H9 (cell line): Measurements from ENCODE around the gene ZNF14. TPM values are rescaled to one million over a fixed set of nuclear protein-coding genes. Genes with fewer than 3 reads are reported as not detected.

Experiments used
- DNase-seq: peaks from one replicate; pipeline ENCODE4 v3.0.0-alpha.2; 2017
- H2AFZ ChIP-seq: one replicate; pipeline ENCODE4 v1.6.1; 2013; ENCODE audit warnings: mild to moderate bottlenecking, low read length, control low read depth, moderate library complexity
- H2AK5ac ChIP-seq: 2 replicates; pipeline ENCODE4 v1.6.1; 2013; ENCODE audit warnings: low read length, control low read depth, mixed read lengths; ENCODE audit not compliant: insufficient read length
- H2BK120ac ChIP-seq: one replicate; pipeline ENCODE4 v1.6.1; 2013; ENCODE audit warnings: low read depth, mild to moderate bottlenecking, low read length, control low read depth, inconsistent platforms; ENCODE audit not compliant: poor library complexity, severe bottlenecking
- H2BK12ac ChIP-seq: 2 replicates; pipeline ENCODE4 v1.6.1; 2013; ENCODE audit warnings: low read length, control low read depth, mixed read lengths, low read depth; ENCODE audit not compliant: insufficient read length
- H2BK15ac ChIP-seq: 2 replicates; pipeline ENCODE4 v1.6.1; 2013; ENCODE audit warnings: low read depth, low read length, control low read depth
- H2BK20ac ChIP-seq: one replicate; pipeline ENCODE4 v1.6.1; 2013; ENCODE audit warnings: low read depth, mild to moderate bottlenecking, low read length, control low read depth, inconsistent platforms; ENCODE audit not compliant: poor library complexity, severe bottlenecking
- H2BK5ac ChIP-seq: 2 replicates; pipeline ENCODE4 v1.6.1; 2013; ENCODE audit warnings: low read length, control low read depth, mixed read lengths; ENCODE audit not compliant: insufficient read length
- H3K14ac ChIP-seq: 2 replicates; pipeline ENCODE4 v1.6.1; 2013; ENCODE audit warnings: low read length, control low read depth; ENCODE audit not compliant: insufficient read depth
- H3K18ac ChIP-seq: 2 replicates; pipeline ENCODE4 v1.6.1; 2013; ENCODE audit warnings: low read depth, mild to moderate bottlenecking, mixed read lengths, low read length, control low read depth; ENCODE audit not compliant: insufficient read length
- H3K23ac ChIP-seq: 2 replicates; pipeline ENCODE4 v1.6.1; 2013; ENCODE audit warnings: low read length, control low read depth, mixed read lengths, low read depth; ENCODE audit not compliant: insufficient read length
- H3K23me2 ChIP-seq: 2 replicates; pipeline ENCODE4 v1.6.1; 2013; ENCODE audit warnings: low read depth, mild to moderate bottlenecking, mixed read lengths, low read length, control low read depth; ENCODE audit not compliant: insufficient read length, poor library complexity, severe bottlenecking
- H3K27ac ChIP-seq: 2 replicates; pipeline ENCODE4 v1.5.1; 2013; ENCODE audit warnings: low read length, control low read depth, mixed read lengths, low read depth; ENCODE audit not compliant: insufficient read length
- H3K27me3 ChIP-seq: 2 replicates; pipeline ENCODE4 v1.6.1; 2013; ENCODE audit warnings: low read length, control low read depth, inconsistent platforms; ENCODE audit not compliant: insufficient read depth
- H3K4ac ChIP-seq: 2 replicates; pipeline ENCODE4 v1.6.1; 2013; ENCODE audit warnings: low read depth, mild to moderate bottlenecking, control low read depth, inconsistent platforms, low read length, moderate library complexity
- H3K4me1 ChIP-seq: 2 replicates; pipeline ENCODE4 v1.6.1; 2013; ENCODE audit warnings: low read length, control low read depth, inconsistent platforms; ENCODE audit not compliant: insufficient read depth
- H3K4me2 ChIP-seq: 2 replicates; pipeline ENCODE4 v1.6.1; 2013; ENCODE audit warnings: low read length, control low read depth, mixed read lengths; ENCODE audit not compliant: insufficient read length, insufficient read depth
- H3K56ac ChIP-seq: 2 replicates; pipeline ENCODE4 v1.6.1; 2013; ENCODE audit warnings: low read depth, mild to moderate bottlenecking, mixed read lengths, low read length, control low read depth; ENCODE audit not compliant: insufficient read length
- H3K79me1 ChIP-seq: 2 replicates; pipeline ENCODE4 v1.6.1; 2013; ENCODE audit warnings: low read depth, mild to moderate bottlenecking, moderate library complexity, low read length, control low read depth, inconsistent platforms; ENCODE audit not compliant: insufficient read depth, poor library complexity, severe bottlenecking
- H3K79me2 ChIP-seq: 2 replicates; pipeline ENCODE4 v1.6.1; 2013; ENCODE audit warnings: low read length, control low read depth, inconsistent platforms; ENCODE audit not compliant: insufficient read depth
- H3K9ac ChIP-seq: 2 replicates; pipeline ENCODE4 v1.6.1; 2013; ENCODE audit warnings: low read length, control low read depth, mixed read lengths; ENCODE audit not compliant: insufficient read length; ENCODE audit errors: extremely low read depth
- H3K9me3 ChIP-seq: one replicate; pipeline ENCODE4 v1.6.1; 2013; ENCODE audit warnings: low read depth, low read length, inconsistent platforms; ENCODE audit not compliant: control insufficient read depth
- H3T11ph ChIP-seq: one replicate; pipeline ENCODE4 v1.6.1; 2013; ENCODE audit warnings: mild to moderate bottlenecking, low read length, control low read depth, inconsistent platforms
- H4K20me1 ChIP-seq: one replicate; pipeline ENCODE4 v1.6.1; 2013; ENCODE audit not compliant: control insufficient read depth, insufficient read length, insufficient read depth
- H4K5ac ChIP-seq: 2 replicates; pipeline ENCODE4 v1.6.1; 2013; ENCODE audit warnings: low read depth, mild to moderate bottlenecking, mixed read lengths, low read length, control low read depth; ENCODE audit not compliant: insufficient read length
- H4K8ac ChIP-seq: replicated peaks from 2 replicates; pipeline ENCODE4 v1.6.1; 2013; ENCODE audit warnings: low read length, control low read depth, mixed read lengths, low read depth; ENCODE audit not compliant: insufficient read length
- H4K91ac ChIP-seq: 2 replicates; pipeline ENCODE4 v1.6.1; 2013; ENCODE audit warnings: low read depth, mild to moderate bottlenecking, moderate library complexity, mixed read lengths, low read length, control low read depth; ENCODE audit not compliant: insufficient read length
- H3K27ac Mint-ChIP-seq, 3 experiments: 2 replicates in 2 of 3; 3 replicates in 1 of 3; pipeline ENCODE4 v1.8.0; 2020 to 2021; ENCODE audit warnings: mixed read lengths in 3 of 3, mild to moderate bottlenecking in 1 of 3, moderate library complexity in 1 of 3
- H3K27me3 Mint-ChIP-seq: 2 replicates; pipeline ENCODE4 v1.8.0; 2021; ENCODE audit warnings: low read depth, mild to moderate bottlenecking, moderate library complexity, mixed read lengths
- H3K36me3 Mint-ChIP-seq, 3 experiments: 2 replicates in 2 of 3; 3 replicates in 1 of 3; pipeline ENCODE4 v1.8.0; 2020 to 2021; ENCODE audit warnings: low read depth in 3 of 3, mixed read lengths in 3 of 3; ENCODE audit not compliant: insufficient read depth in 1 of 3
- H3K4me1 Mint-ChIP-seq, 2 experiments: 2 replicates each; pipeline ENCODE4 v1.8.0; 2020; ENCODE audit warnings: mixed read lengths in 2 of 2
- H3K4me3 Mint-ChIP-seq, 2 experiments: 2 replicates in 1 of 2; 3 replicates in 1 of 2; pipeline ENCODE4 v1.8.0; 2020 to 2021; ENCODE audit warnings: mild to moderate bottlenecking in 2 of 2, mixed read lengths in 2 of 2, moderate library complexity in 1 of 2
- H3K9me3 Mint-ChIP-seq, 2 experiments: 2 replicates in 1 of 2; 3 replicates in 1 of 2; pipeline ENCODE4 v1.8.0; 2020; ENCODE audit warnings: mild to moderate bottlenecking in 2 of 2, mixed read lengths in 2 of 2, moderate library complexity in 1 of 2
- WGBS: extraction: QIAGEN DNeasy Blood & Tissue Kit; methylation state at CpG from one replicate; pipeline ENCODE4 v1.1.7; 2013; ENCODE audit warnings: missing lambda C conversion rate, low lambda C conversion rate, mixed read lengths; ENCODE audit not compliant: insufficient read length; ENCODE audit errors: extremely low coverage; 5-methylcytosine and 5-hydroxymethylcytosine counted together
- total RNA-seq: library from RNA; stranded (reverse); gene quantifications from 2 replicates; pipeline ENCODE4 v1.2.1, GENCODE V29; 2021
- TF ChIP-seq, protein P1 (sequence below): fragments of 200-600 bp; sonication (generic); conservative IDR thresholded peaks from 3 replicates; pipeline ENCODE4 v1.8.0; 2021; ENCODE audit warnings: antibody characterized with exemption, mild to moderate bottlenecking

ZNF14 gene
- total RNA-seq, 1 experiment from 2014 or later, result 8.3 TPM

DNA sequence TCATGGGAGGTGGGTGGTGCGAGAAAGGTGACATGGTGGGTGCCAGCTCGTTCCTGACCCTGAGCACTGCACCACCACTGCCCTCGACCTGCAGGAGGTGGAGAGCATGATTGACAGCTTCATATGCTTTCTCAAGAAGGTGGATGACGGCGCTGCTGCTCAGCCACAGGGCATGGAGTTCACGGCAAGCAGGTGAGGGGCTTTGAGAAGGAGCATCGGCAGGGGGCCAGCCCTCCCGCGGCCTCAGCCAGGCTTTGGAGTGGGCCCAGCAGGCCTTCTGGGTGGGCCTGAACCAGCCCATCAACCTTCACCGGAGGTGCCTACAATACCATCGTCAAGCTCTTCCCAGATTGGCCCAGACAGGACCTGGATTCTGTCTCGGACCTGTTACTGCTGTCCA, 18.9 kb upstream of the ZNF14 start:
- no peak overlapping the region for H2BK120ac ChIP-seq
- Mint-ChIP-seq H3K9me3 (peaks cover 32 to 50% of the 10 kb centered on the region in 2 experiments), H3K4me3 (peak overlapping the region in 1 of 2 experiments; percentile 48; a peak in 1 of 5 replicates), H3K27me3 (peaks cover 4% of the 10 kb centered on the region; the same call in 1 of the 2 replicates), H3K4me1 (no peaks in the 10 kb centered on the region), H3K27ac (no peak overlapping the region), H3K36me3 (peaks cover 0 to 4% (median 2%) of the 10 kb centered on the region in 3 experiments; a peak in 3 of 7 replicates)
- H4K8ac ChIP-seq, result no peak overlapping the region
- no peak overlapping the region for H3K14ac ChIP-seq
- H3K56ac ChIP-seq, result no peak overlapping the region
- no peaks in the 10 kb centered on the region for H3K23me2 ChIP-seq
- H2BK20ac ChIP-seq, result no peak overlapping the region
- no CpG with 5 or more reads among the region's 12 CpGs for WGBS
- no peak overlapping the region for H3K27ac ChIP-seq
- H3K27me3 ChIP-seq, result no peaks in the 10 kb centered on the region
- TF ChIP-seq, protein P1, sequence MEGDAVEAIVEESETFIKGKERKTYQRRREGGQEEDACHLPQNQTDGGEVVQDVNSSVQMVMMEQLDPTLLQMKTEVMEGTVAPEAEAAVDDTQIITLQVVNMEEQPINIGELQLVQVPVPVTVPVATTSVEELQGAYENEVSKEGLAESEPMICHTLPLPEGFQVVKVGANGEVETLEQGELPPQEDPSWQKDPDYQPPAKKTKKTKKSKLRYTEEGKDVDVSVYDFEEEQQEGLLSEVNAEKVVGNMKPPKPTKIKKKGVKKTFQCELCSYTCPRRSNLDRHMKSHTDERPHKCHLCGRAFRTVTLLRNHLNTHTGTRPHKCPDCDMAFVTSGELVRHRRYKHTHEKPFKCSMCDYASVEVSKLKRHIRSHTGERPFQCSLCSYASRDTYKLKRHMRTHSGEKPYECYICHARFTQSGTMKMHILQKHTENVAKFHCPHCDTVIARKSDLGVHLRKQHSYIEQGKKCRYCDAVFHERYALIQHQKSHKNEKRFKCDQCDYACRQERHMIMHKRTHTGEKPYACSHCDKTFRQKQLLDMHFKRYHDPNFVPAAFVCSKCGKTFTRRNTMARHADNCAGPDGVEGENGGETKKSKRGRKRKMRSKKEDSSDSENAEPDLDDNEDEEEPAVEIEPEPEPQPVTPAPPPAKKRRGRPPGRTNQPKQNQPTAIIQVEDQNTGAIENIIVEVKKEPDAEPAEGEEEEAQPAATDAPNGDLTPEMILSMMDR, result no peak
- H3K4ac ChIP-seq, result no peak overlapping the region
- H3T11ph ChIP-seq, result no peak overlapping the region
- no peak overlapping the region for H3K9ac ChIP-seq
- H2BK15ac ChIP-seq, result no peak overlapping the region
- no peaks in the 10 kb centered on the region for H3K79me2 ChIP-seq
- no peak overlapping the region for H3K18ac ChIP-seq
- H2BK5ac ChIP-seq, result no peak overlapping the region
- no peak overlapping the region for H2AK5ac ChIP-seq
- no peaks in the 10 kb centered on the region for H3K9me3 ChIP-seq
- H3K79me1 ChIP-seq, result no peaks in the 10 kb centered on the region
- H2BK12ac ChIP-seq, result no peak overlapping the region
- peaks cover 2% of the 10 kb centered on the region for H4K20me1 ChIP-seq
- H3K23ac ChIP-seq, result no peak overlapping the region
- no peak overlapping the region for H4K5ac ChIP-seq
- H2AFZ ChIP-seq, result no peak overlapping the region
- no peak overlapping the region for H4K91ac ChIP-seq
- no peak overlapping the region for H3K4me2 ChIP-seq
- no peaks in the 10 kb centered on the region for H3K4me1 ChIP-seq
- DNase-seq, result no peak
